IMR-90 (cell line): ENCODE data around the gene YLPM1. TPM values are rescaled to one million over a fixed set of nuclear protein-coding genes. Genes with fewer than 3 reads are reported as not detected.

Experiments used
- ATAC-seq: fragments of 200-7000 bp; cut with Tn5 transposase; 2 replicates; pipeline ENCODE4 v1.9.1; 2020; ENCODE audit warnings: low read depth, mild to moderate bottlenecking, moderate library complexity
- BruUV-seq: library from RNA; stranded (reverse); fragments of 400-500 nt; replicated peaks from 2 replicates; lab custom pipeline; 2021; lab: Mats Ljungman, UMichigan
- CTCF ChIA-PET: fragments of 300-600 bp; formaldehyde crosslinking; extraction: SDS; loops from one replicate; lab custom pipeline; 2021; ENCODE audit warnings: antibody characterized with exemption; lab: Yijun Ruan, JAX
- POLR2A ChIA-PET: fragments of 300-600 bp; sonication (Branson Sonifier 250); formaldehyde crosslinking; loops from one replicate; lab custom pipeline; 2022; ENCODE audit warnings: antibody characterized with exemption; ENCODE audit not compliant: unreplicated experiment; lab: Charles Lee
- DNase-seq: peaks from one replicate; pipeline ENCODE4 v3.0.0; 2013
- H2AFZ ChIP-seq: replicated peaks from 2 replicates; pipeline ENCODE3; 2013; ENCODE audit warnings: low read length, mild to moderate bottlenecking; ENCODE audit not compliant: poor library complexity
- H2AK5ac ChIP-seq: 2 replicates; pipeline ENCODE4 v1.6.1; 2013; ENCODE audit warnings: low read depth, low read length, inconsistent platforms
- H2AK9ac ChIP-seq: replicated peaks from 2 replicates; pipeline ENCODE3; 2013; ENCODE audit warnings: mild to moderate bottlenecking, low read depth, low read length, moderate library complexity; ENCODE audit not compliant: poor library complexity
- H2BK120ac ChIP-seq: 2 replicates; pipeline ENCODE4 v1.6.1; 2013; ENCODE audit warnings: low read depth, low read length, inconsistent platforms
- H2BK15ac ChIP-seq: 3 replicates; pipeline ENCODE4 v1.6.1; 2013; ENCODE audit warnings: low read depth, low read length, inconsistent platforms
- H2BK20ac ChIP-seq: 2 replicates; pipeline ENCODE4 v1.6.1; 2013; ENCODE audit warnings: low read depth, mild to moderate bottlenecking, inconsistent platforms, low read length, moderate library complexity
- H2BK5ac ChIP-seq: 2 replicates; pipeline ENCODE4 v1.6.1; 2013; ENCODE audit warnings: mild to moderate bottlenecking, low read depth, low read length, inconsistent platforms; ENCODE audit not compliant: poor library complexity, severe bottlenecking
- H3K14ac ChIP-seq: replicated peaks from 2 replicates; pipeline ENCODE4 v1.6.1; 2013; ENCODE audit warnings: low read depth, low read length, inconsistent platforms
- H3K18ac ChIP-seq: 2 replicates; pipeline ENCODE4 v1.6.1; 2013; ENCODE audit warnings: low read depth, low read length, control low read depth
- H3K23ac ChIP-seq: 2 replicates; pipeline ENCODE4 v1.6.1; 2013; ENCODE audit warnings: low read depth, low read length, inconsistent platforms
- H3K27ac ChIP-seq: 2 replicates; pipeline ENCODE4 v1.5.1; 2013; ENCODE audit warnings: mild to moderate bottlenecking, control low read depth, low read length; ENCODE audit not compliant: insufficient read depth
- H3K27me3 ChIP-seq: 2 replicates; pipeline ENCODE4 v1.6.1; 2013; ENCODE audit warnings: low read length; ENCODE audit not compliant: control insufficient read depth, insufficient read depth
- H3K36me3 ChIP-seq: 2 replicates; pipeline ENCODE4 v1.6.1; 2013; ENCODE audit warnings: low read length, mixed read lengths; ENCODE audit not compliant: control insufficient read depth, insufficient read depth
- H3K4ac ChIP-seq: 2 replicates; pipeline ENCODE4 v1.6.1; 2013; ENCODE audit warnings: low read depth, low read length, inconsistent platforms
- H3K4me1 ChIP-seq: 2 replicates; pipeline ENCODE4 v1.6.1; 2013; ENCODE audit warnings: low read length, mixed read lengths; ENCODE audit not compliant: control insufficient read depth, insufficient read depth
- H3K4me2 ChIP-seq: 2 replicates; pipeline ENCODE4 v1.6.1; 2013; ENCODE audit warnings: low read depth, mild to moderate bottlenecking, control low read depth, low read length, moderate library complexity
- H3K4me3 ChIP-seq: 2 replicates; pipeline ENCODE4 v1.5.1; 2013; ENCODE audit warnings: low read depth, mild to moderate bottlenecking, control low read depth, low read length, moderate library complexity; ENCODE audit not compliant: insufficient read depth
- H3K56ac ChIP-seq: 2 replicates; pipeline ENCODE4 v1.6.1; 2013; ENCODE audit warnings: low read length, inconsistent platforms; ENCODE audit not compliant: insufficient read depth; ENCODE audit errors: extremely low read depth
- H3K79me1 ChIP-seq, 2 experiments: 2 replicates each; pipeline ENCODE4 v1.6.1; 2013; ENCODE audit warnings: low read length in 2 of 2, inconsistent platforms in 1 of 2, low read depth in 1 of 2
- H3K9ac ChIP-seq: 2 replicates; pipeline ENCODE4 v1.6.1; 2013; ENCODE audit warnings: low read depth, low read length, control low read depth
- H3K9me1 ChIP-seq: 2 replicates; pipeline ENCODE4 v1.6.1; 2013; ENCODE audit warnings: low read length, inconsistent platforms; ENCODE audit not compliant: insufficient read depth
- H3K9me3 ChIP-seq: 2 replicates; pipeline ENCODE4 v1.6.1; 2013; ENCODE audit warnings: low read length; ENCODE audit not compliant: control insufficient read depth, insufficient read depth
- H4K20me1 ChIP-seq: 2 replicates; pipeline ENCODE4 v1.6.1; 2013; ENCODE audit warnings: low read length, inconsistent platforms; ENCODE audit not compliant: insufficient read depth
- H4K5ac ChIP-seq: 2 replicates; pipeline ENCODE4 v1.6.1; 2013; ENCODE audit warnings: mild to moderate bottlenecking, low read depth, low read length, control low read depth
- H4K8ac ChIP-seq, 2 experiments: 2 replicates each; pipeline ENCODE4 v1.6.1; 2013; ENCODE audit warnings: low read depth in 2 of 2, low read length in 2 of 2, control low read depth in 1 of 2, inconsistent platforms in 1 of 2
- H4K91ac ChIP-seq: 2 replicates; pipeline ENCODE4 v1.6.1; 2013; ENCODE audit warnings: low read depth, low read length, inconsistent platforms; ENCODE audit not compliant: insufficient read depth
- BHLHE40 ChIP-seq: fragments of 150-350 bp; IDR thresholded peaks from 2 replicates; pipeline ENCODE4 v1.6.1; 2016; ENCODE audit warnings: mild to moderate bottlenecking, low read depth, low read length
- CEBPB ChIP-seq: IDR thresholded peaks from 2 replicates; pipeline ENCODE4 v1.6.1; 2012; ENCODE audit warnings: low read depth, low read length, improper control_type of control experiment
- CHD1 ChIP-seq: IDR thresholded peaks from 2 replicates; pipeline ENCODE4 v1.6.1; 2012; ENCODE audit warnings: low read depth, low read length, improper control_type of control experiment
- ELK1 ChIP-seq: fragments of 150-350 bp; IDR thresholded peaks from 2 replicates; pipeline ENCODE4 v1.6.1; 2016; ENCODE audit warnings: low read depth, mild to moderate bottlenecking, low read length, moderate library complexity, borderline replicate concordance
- FOS ChIP-seq: fragments of 150-350 bp; IDR thresholded peaks from 2 replicates; pipeline ENCODE4 v1.6.1; 2016; ENCODE audit warnings: low read depth, low read length
- MAFK ChIP-seq: IDR thresholded peaks from 2 replicates; pipeline ENCODE4 v1.6.1; 2012; ENCODE audit warnings: low read depth, low read length, improper control_type of control experiment
- NFE2L2 ChIP-seq: fragments of 150-350 bp; IDR thresholded peaks from 2 replicates; pipeline ENCODE4 v1.6.1; 2016; ENCODE audit warnings: low read depth, mild to moderate bottlenecking, low read length
- POLR2A ChIP-seq: IDR thresholded peaks from 2 replicates; pipeline ENCODE4 v1.6.1; 2012; ENCODE audit warnings: mild to moderate bottlenecking, low read depth, low read length
- RFX5 ChIP-seq: IDR thresholded peaks from 2 replicates; pipeline ENCODE4 v1.8.0; 2012; ENCODE audit warnings: low read depth, mild to moderate bottlenecking, low read length, moderate library complexity
- SMC3 ChIP-seq: fragments of 150-350 bp; IDR thresholded peaks from 2 replicates; pipeline ENCODE4 v1.6.1; 2016; ENCODE audit warnings: low read depth, mild to moderate bottlenecking, antibody characterized with exemption, low read length, moderate library complexity
- USF2 ChIP-seq: fragments of 150-350 bp; IDR thresholded peaks from 2 replicates; pipeline ENCODE4 v1.6.1; 2017; ENCODE audit warnings: mild to moderate bottlenecking, antibody characterized with exemption, low read length, low read depth
- WGBS, 2 experiments: methylation state at CpG; one replicate each; pipeline versions ENCODE4 v1.1.5 to v1.1.7; 2013; ENCODE audit warnings: missing lambda C conversion rate in 2 of 2; ENCODE audit not compliant: insufficient read length in 1 of 2; ENCODE audit errors: extremely low coverage in 2 of 2; 5-methylcytosine and 5-hydroxymethylcytosine counted together
- dilution Hi-C: fragments of 300-500 bp; cut with HindIII; formaldehyde crosslinking; loops from one replicate; pipeline ENCODE4 v1.14.3; 2018; ENCODE audit warnings: low sequenced_read_pairs; ENCODE audit not compliant: unreplicated experiment
- in situ Hi-C: fragments of 300-500 bp; cut with MboI; formaldehyde crosslinking; loops from 3 replicates; pipeline ENCODE4 v1.14.3; 2019; ENCODE audit warnings: low sequenced_read_pairs, inconsistent platforms, mixed read lengths
- intact Hi-C: fragments of 100-400 bp; cut with micrococcal nuclease; formaldehyde crosslinking; loops from 2 replicates; pipeline ENCODE4 v1.10.0; 2022
- polyA plus RNA-seq, 3 experiments: library from polyadenylated mRNA; depleted of rRNA; stranded (reverse); fragments of >200 nt; gene quantifications; 2 replicates each; pipeline ENCODE4 v1.2.3, GENCODE V29; 2012; ENCODE audit warnings: low replicate concordance in 1 of 3
- total RNA-seq: library from RNA; depleted of rRNA; stranded (reverse); fragments of >200 nt; gene quantifications from 2 replicates; pipeline ENCODE4 v1.2.3, GENCODE V29; 2012

The YLPM1 gene
- total and polyA plus RNA-seq, 2 of the 4 experiments (the other 2 are of a cell fraction), result 8.2 to 19.7 TPM

- Histone ChIP-seq H3K4me2 (no peak overlapping the region), H3K27me3 (no peaks in the 10 kb centered on the region), H2BK120ac (no peak overlapping the region), H3K36me3 (peaks cover 25% of the 10 kb centered on the region), H3K23ac (no peak overlapping the region), H2BK15ac (no peak overlapping the region), H3K79me1 (peaks cover 23 to 41% of the 10 kb centered on the region in 2 experiments), H2AK5ac (no peak overlapping the region), H3K9ac (no peak overlapping the region), H4K8ac (no peak overlapping the region), H3K4me3 (no peak overlapping the region), H3K18ac (no peak overlapping the region), H4K5ac (no peak overlapping the region), H3K9me1 (peaks cover 4% of the 10 kb centered on the region; the same call in 1 of the 2 replicates), H4K20me1 (no peaks in the 10 kb centered on the region), H3K4me1 (no peaks in the 10 kb centered on the region), H3K56ac (no peak overlapping the region), H4K91ac (no peak overlapping the region), H3K9me3 (no peaks in the 10 kb centered on the region), H3K27ac (no peak overlapping the region), H3K14ac (no peak overlapping the region), H2BK20ac (no peak overlapping the region), H3K4ac (no peak overlapping the region), H2AK9ac (no peak overlapping the region), H2BK5ac (no peak overlapping the region), H2AFZ (no peak overlapping the region)
- WGBS, 2 experiments, result no CpG with 5 or more reads among the region's 3 CpGs
- in situ Hi-C loops, result no loop called here
- dilution Hi-C loops, result no loop called here
- POLR2A ChIA-PET, result no interaction called here
- no peak for ATAC-seq
- no TSS peak for BruUV-seq
- intact Hi-C loops, result loop anchor here (10.0 kb wide), 1 partner anchor 437 kb away; no protein-coding TSS in a partner anchor
- no peak for DNase-seq
- CTCF ChIA-PET, result interaction anchor here (2.2 kb wide), 1 partner anchor 192 kb away, joined by 5 read pairs; no protein-coding TSS in a partner anchor
- TF ChIP-seq NFE2L2, result no peak
- no peak for TF ChIP-seq MAFK
- no peak for TF ChIP-seq POLR2A
- TF ChIP-seq ELK1, result no peak
- no peak for TF ChIP-seq CEBPB
- TF ChIP-seq USF2, result no peak
- TF ChIP-seq BHLHE40, result no peak
- TF ChIP-seq FOS, result no peak
- TF ChIP-seq SMC3, result no peak
- TF ChIP-seq RFX5, result no peak
- TF ChIP-seq CHD1, result no peak
Observed at GRCh38 chr14:74801396-74801795, 38.3 kb downstream of the YLPM1 start.
